GM23248 (cell line): ENCODE data around the gene TRIM9.

Source experiments
- EZH2 ChIP-seq: fragments of 200-600 bp; sonication (generic); IDR thresholded peaks from 2 replicates; pipeline ENCODE4 v1.6.1; 2018; ENCODE audit warnings: antibody characterized with exemption, mild to moderate bottlenecking; ENCODE audit not compliant: insufficient read depth, poor library complexity, severe bottlenecking
- EZH2phosphoT487 ChIP-seq: fragments of 200-600 bp; sonication (generic); IDR thresholded peaks from 2 replicates; pipeline ENCODE4 v1.6.1; 2018; ENCODE audit warnings: antibody characterized with exemption, moderate library complexity, mild to moderate bottlenecking, low read depth; ENCODE audit not compliant: insufficient read depth

GRCh38 chr14:51002406-51002999 is 92.4 kb downstream of the TRIM9 start:
- no peak for TF ChIP-seq EZH2
- no peak for TF ChIP-seq EZH2phosphoT487
